GM21526 (cell line): ENCODE measurements around the gene BAIAP2L1.

Source experiments
- ATAC-seq: cut with Tn5 transposase; IDR thresholded peaks from one replicate; pipeline ENCODE4 v1.9.1; 2021; ENCODE audit warnings: moderate library complexity; ENCODE audit not compliant: unreplicated experiment, low FRiP score

Gene BAIAP2L1

DNA sequence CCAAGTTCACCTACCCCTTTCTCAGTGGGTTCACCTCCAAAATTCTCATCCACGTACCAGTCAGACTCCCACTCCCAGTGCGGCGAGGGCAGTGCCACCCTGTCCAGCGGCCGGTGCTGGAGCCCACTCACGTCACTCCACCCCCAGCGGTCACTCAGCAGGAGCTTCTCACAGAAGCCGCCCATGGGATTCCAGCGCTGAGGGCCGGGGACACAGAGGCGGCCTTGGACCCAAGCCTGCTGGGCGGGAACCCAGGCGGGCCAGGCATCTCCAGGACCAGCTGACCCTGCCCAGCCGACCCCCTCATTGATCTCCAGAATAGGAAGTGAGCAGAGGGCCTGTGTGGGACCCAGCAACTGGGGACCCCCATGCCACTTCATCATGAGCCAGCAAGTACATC lies 156.0 kb downstream of the BAIAP2L1 start:
- no peak for ATAC-seq

DNA sequence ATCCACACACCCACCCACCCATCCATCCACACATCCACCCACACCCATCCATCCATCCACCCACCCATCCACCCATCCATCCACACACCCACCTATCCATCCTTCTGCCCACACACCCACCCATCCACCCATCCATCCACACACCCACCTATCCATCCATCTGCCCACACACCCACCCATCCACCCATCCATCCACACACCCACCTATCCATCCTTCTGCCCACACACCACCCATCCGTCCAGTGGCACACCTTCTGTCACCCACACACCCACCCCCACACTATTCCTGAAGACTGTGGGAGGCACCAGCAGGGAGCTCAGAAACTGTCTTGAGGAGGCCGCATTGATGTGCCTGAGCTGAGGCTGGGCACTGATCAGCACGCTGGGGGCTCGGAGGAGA lies 158.0 kb downstream of the BAIAP2L1 start:
- ATAC-seq, result no peak

DNA sequence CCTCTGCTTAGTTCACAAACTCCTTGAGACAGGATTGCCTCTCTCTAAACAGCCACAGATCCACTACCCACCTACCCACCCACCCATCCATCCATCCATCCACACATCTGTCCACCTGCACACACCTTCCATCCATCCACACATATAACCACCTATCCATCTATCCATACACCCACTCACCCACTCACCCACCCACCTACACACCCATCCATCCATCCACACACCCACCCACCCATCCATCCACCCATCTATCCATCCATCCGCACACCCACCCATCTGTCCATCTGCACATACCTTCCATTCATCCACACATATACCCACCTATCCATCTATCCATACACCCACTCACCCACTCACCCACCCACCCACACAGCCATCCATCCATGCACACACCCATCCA lies 158.5 kb downstream of the BAIAP2L1 start:
- ATAC-seq, result no peak

DNA sequence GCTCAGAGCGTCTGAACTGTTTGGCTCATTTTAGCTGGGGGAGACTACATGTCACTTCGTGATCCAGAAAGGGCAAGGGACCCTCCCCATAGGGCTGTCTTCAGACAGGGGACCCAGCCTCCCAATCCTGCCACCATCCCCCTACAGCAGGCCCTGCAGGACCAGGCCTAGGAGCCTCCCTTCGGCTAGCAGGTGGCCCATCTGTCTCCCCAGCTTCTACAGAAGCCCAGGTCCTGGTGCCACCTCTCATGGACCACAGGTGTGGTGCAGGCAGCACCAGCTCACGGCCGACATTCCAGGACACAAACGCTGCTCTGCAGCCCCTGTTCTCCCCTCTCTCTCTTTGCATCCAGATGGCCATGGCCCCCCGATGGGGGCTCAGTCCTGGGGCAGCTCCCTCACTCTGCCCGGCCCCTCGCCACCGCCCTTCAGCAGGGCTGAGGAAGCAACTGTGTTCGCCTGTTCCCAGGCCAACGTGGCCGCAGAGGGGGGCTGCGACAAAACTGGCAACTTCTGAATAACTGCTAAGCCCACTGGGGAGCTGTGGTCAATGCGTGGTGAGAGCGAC lies 159.1 kb downstream of the BAIAP2L1 start:
- ATAC-seq, result no peak
